Caco-2 (cell line): Measurements from ENCODE around the gene JARID2. TPM values are rescaled to one million over a fixed set of nuclear protein-coding genes. Genes with fewer than 3 reads are reported as not detected.

Experiments
- BruUV-seq: library from RNA; stranded (reverse); fragments of 400-500 nt; replicated peaks from 2 replicates; lab custom pipeline; 2021; lab: Mats Ljungman, UMichigan
- CTCF ChIA-PET: fragments of 300-600 bp; sonication (Branson Sonifier 250); formaldehyde crosslinking; loops from one replicate; lab custom pipeline; 2022; ENCODE audit warnings: antibody characterized with exemption; lab: Charles Lee
- POLR2A ChIA-PET: fragments of 300-600 bp; sonication (Branson Sonifier 250); formaldehyde crosslinking; loops from one replicate; lab custom pipeline; 2022; ENCODE audit warnings: antibody characterized with exemption; lab: Charles Lee
- DNase-seq, 2 experiments: peaks; one replicate each; pipeline versions ENCODE4 v3.0.0 to v3.0.0-alpha.2; 2020 to 2022
- H3K27me3 ChIP-seq: replicated peaks from 2 replicates; pipeline ENCODE4 v1.6.0; 2011; ENCODE audit warnings: low read length; ENCODE audit not compliant: control insufficient read depth, insufficient read depth
- H3K36me3 ChIP-seq: 2 replicates; pipeline ENCODE4 v1.5.1; 2011; ENCODE audit warnings: low read length; ENCODE audit not compliant: control insufficient read depth, insufficient read depth
- H3K4me1 ChIP-seq: fragments of 250-450 bp; sonication (Bioruptor Pico); 2 replicates; pipeline ENCODE4 v1.5.1; 2020; ENCODE audit warnings: mild to moderate bottlenecking
- H3K4me3 ChIP-seq: 2 replicates; pipeline ENCODE4 v1.5.1; 2011; ENCODE audit warnings: low read depth, mild to moderate bottlenecking, control low read depth, low read length
- H3K9me3 ChIP-seq: fragments of 250-450 bp; sonication (Bioruptor Pico); 2 replicates; pipeline ENCODE4 v1.5.1; 2020; ENCODE audit warnings: mild to moderate bottlenecking, moderate library complexity
- H3K27ac Mint-ChIP-seq: one replicate; pipeline ENCODE4 v1.8.0; 2022; ENCODE audit warnings: mixed read lengths; ENCODE audit not compliant: unreplicated experiment
- H3K27me3 Mint-ChIP-seq: one replicate; pipeline ENCODE4 v1.8.0; 2022; ENCODE audit warnings: mixed read lengths; ENCODE audit not compliant: insufficient read depth, unreplicated experiment
- H3K36me3 Mint-ChIP-seq: one replicate; pipeline ENCODE4 v1.8.0; 2022; ENCODE audit warnings: mild to moderate bottlenecking, mixed read lengths; ENCODE audit not compliant: insufficient read depth, unreplicated experiment
- H3K4me1 Mint-ChIP-seq: one replicate; pipeline ENCODE4 v1.8.0; 2022; ENCODE audit warnings: low read depth, mixed read lengths; ENCODE audit not compliant: unreplicated experiment
- H3K4me3 Mint-ChIP-seq: one replicate; pipeline ENCODE4 v1.8.0; 2022; ENCODE audit warnings: mild to moderate bottlenecking, moderate library complexity, mixed read lengths; ENCODE audit not compliant: unreplicated experiment
- H3K9me3 Mint-ChIP-seq: one replicate; pipeline ENCODE4 v1.8.0; 2022; ENCODE audit warnings: mixed read lengths; ENCODE audit not compliant: unreplicated experiment
- intact Hi-C: fragments of 100-400 bp; cut with micrococcal nuclease; formaldehyde crosslinking; loops from one replicate; pipeline ENCODE4 v1.10.0; 2022; ENCODE audit not compliant: unreplicated experiment
- total RNA-seq: library from RNA; stranded (reverse); gene quantifications from 2 replicates; pipeline ENCODE4 v1.2.3, GENCODE V29; 2022
- TF ChIP-seq, protein P1 (sequence below), 2 experiments: fragments of 200-600 bp in 1 of 2; IDR thresholded peaks; 1 replicate in 1 of 2; 2 replicates in 1 of 2; pipeline versions ENCODE4 v1.5.1 to v1.8.0; 2011 to 2022; ENCODE audit warnings: antibody characterized with exemption in 1 of 2, control low read depth in 1 of 2, inconsistent platforms in 1 of 2, low read depth in 1 of 2, low read length in 1 of 2, mild to moderate bottlenecking in 1 of 2, moderate library complexity in 1 of 2; ENCODE audit not compliant: insufficient read depth in 1 of 2, severe bottlenecking in 1 of 2, unreplicated experiment in 1 of 2

Gene JARID2
- total RNA-seq, 1 experiment from 2014 or later, result 18.3 TPM

DNA sequence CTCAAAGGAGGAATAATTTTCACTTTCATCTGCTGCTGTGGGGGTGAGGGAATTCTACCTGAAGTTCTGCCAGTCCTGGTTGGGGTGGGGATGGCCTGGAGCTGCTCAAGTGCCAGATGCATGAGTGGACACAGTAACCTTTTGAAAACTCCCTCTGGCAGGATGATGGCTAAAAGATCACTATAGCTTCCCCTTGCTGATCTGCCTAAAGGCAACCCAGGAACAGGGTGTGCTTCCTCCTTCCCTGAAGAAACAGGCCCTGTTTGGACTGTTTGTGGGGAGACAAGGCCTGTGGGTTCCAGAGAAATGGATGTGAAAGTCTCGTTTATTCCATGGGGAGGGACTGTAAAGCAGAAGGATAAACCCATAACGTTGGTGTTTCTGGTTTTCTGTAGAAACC, 240.1 kb downstream of the JARID2 start:
- H3K4me1 Mint-ChIP-seq, result no peaks in the 10 kb centered on the region
- Histone ChIP-seq H3K36me3 (no peaks in the 10 kb centered on the region), H3K4me3 (no peak overlapping the region), H3K27me3 (no peaks in the 10 kb centered on the region), H3K4me1 (no peaks in the 10 kb centered on the region), H3K9me3 (no peaks in the 10 kb centered on the region)
- DNase-seq, result no peak
- H3K27ac Mint-ChIP-seq, result no peak overlapping the region
- TF ChIP-seq, protein P1, sequence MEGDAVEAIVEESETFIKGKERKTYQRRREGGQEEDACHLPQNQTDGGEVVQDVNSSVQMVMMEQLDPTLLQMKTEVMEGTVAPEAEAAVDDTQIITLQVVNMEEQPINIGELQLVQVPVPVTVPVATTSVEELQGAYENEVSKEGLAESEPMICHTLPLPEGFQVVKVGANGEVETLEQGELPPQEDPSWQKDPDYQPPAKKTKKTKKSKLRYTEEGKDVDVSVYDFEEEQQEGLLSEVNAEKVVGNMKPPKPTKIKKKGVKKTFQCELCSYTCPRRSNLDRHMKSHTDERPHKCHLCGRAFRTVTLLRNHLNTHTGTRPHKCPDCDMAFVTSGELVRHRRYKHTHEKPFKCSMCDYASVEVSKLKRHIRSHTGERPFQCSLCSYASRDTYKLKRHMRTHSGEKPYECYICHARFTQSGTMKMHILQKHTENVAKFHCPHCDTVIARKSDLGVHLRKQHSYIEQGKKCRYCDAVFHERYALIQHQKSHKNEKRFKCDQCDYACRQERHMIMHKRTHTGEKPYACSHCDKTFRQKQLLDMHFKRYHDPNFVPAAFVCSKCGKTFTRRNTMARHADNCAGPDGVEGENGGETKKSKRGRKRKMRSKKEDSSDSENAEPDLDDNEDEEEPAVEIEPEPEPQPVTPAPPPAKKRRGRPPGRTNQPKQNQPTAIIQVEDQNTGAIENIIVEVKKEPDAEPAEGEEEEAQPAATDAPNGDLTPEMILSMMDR (IDR thresholded peaks at IDR 0.05; ENCODE audit: insufficient read depth in 1 of 2, low read depth in 1 of 2, low read length in 1 of 2, severe bottlenecking in 1 of 2, unreplicated experiment in 1 of 2), result no peak
- intact Hi-C loops, result no loop called here
- H3K36me3 Mint-ChIP-seq, result no peaks in the 10 kb centered on the region
- ChIA-PET POLR2A (no interaction called here), CTCF (no interaction called here)
- no peaks in the 10 kb centered on the region for H3K9me3 Mint-ChIP-seq
- H3K27me3 Mint-ChIP-seq, result no peaks in the 10 kb centered on the region
- BruUV-seq, result no TSS peak
- H3K4me3 Mint-ChIP-seq, result no peak overlapping the region

DNA sequence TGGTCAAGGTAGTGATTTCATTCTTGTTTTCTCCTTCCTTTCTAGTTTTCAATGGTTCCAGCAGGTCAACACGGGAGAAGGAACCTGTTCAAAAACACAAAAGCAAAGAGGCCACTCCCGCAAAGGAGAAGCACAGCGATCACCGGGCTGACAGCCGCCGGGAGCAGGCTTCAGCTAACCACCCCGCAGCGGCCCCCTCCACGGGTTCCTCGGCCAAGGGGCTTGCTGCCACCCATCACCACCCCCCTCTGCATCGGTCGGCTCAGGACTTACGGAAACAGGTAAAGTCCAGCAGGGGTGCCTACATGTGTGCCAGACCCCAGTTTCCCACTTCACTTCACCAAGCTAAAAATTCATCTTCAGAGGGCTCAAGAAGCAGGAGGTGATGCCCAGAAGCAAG, 241.4 kb downstream of the JARID2 start:
- H3K9me3 Mint-ChIP-seq, result no peaks in the 10 kb centered on the region
- H3K36me3 Mint-ChIP-seq, result no peaks in the 10 kb centered on the region
- intact Hi-C loops, result no loop called here
- Histone ChIP-seq H3K4me1 (no peaks in the 10 kb centered on the region), H3K36me3 (no peaks in the 10 kb centered on the region), H3K9me3 (no peaks in the 10 kb centered on the region), H3K27me3 (no peaks in the 10 kb centered on the region), H3K4me3 (no peak overlapping the region)
- H3K4me3 Mint-ChIP-seq, result no peak overlapping the region
- no peaks in the 10 kb centered on the region for H3K27me3 Mint-ChIP-seq
- BruUV-seq, result no TSS peak
- no peaks in the 10 kb centered on the region for H3K4me1 Mint-ChIP-seq
- no peak overlapping the region for H3K27ac Mint-ChIP-seq
- ChIA-PET POLR2A (no interaction called here), CTCF (no interaction called here)
- TF ChIP-seq, protein P1 (IDR thresholded peaks at IDR 0.05; ENCODE audit: insufficient read depth in 1 of 2, low read depth in 1 of 2, low read length in 1 of 2, severe bottlenecking in 1 of 2, unreplicated experiment in 1 of 2), result no peak
- DNase-seq, result no peak

DNA sequence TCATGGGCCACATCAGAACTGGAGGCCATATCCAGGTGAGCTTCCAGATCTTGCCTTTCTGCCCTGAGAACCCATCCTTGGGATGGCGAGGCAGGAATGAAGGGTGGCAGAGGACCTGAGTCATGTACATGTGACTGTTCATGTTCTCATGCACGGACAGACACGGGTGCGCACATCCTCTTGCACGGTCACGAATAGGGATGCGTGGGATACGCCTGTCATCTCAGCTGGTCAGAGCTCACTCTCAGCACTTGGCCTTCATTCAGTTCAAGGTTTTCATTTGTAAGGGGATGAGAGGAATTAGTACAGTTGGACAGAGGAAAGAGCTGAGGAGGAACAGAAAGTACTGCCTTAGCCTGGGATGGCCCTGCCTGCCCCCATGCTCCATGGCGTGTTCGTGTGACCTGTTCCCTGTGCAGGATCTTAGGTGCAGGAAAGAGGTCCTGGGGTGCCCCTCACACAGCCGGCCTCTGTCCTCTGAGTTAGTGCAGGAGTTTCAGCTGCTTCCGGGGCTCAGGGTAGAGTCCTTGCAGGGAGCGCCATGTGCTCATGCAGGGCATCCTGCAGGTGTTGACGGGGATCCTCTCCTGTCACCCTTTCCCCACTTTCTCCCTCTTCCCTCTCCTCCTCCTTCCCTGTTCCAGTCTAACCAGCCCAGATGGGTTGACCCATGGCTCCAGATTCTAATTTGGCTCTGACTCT, 243.5 kb downstream of the JARID2 start:
- POLR2A ChIA-PET, result no interaction called here
- H3K36me3 ChIP-seq, result no peaks in the 10 kb centered on the region
- no peaks in the 10 kb centered on the region for H3K36me3 Mint-ChIP-seq
- H3K27me3 Mint-ChIP-seq, result no peaks in the 10 kb centered on the region
- BruUV-seq, result no TSS peak
- no peaks in the 10 kb centered on the region for H3K27me3 ChIP-seq
- H3K4me3 Mint-ChIP-seq, result no peak overlapping the region
- no peaks in the 10 kb centered on the region for H3K9me3 ChIP-seq
- CTCF ChIA-PET, result no interaction called here
- TF ChIP-seq, protein P1 (IDR thresholded peaks at IDR 0.05; ENCODE audit: insufficient read depth in 1 of 2, low read depth in 1 of 2, low read length in 1 of 2, severe bottlenecking in 1 of 2, unreplicated experiment in 1 of 2), result no peak
- H3K27ac Mint-ChIP-seq, result no peak overlapping the region
- H3K9me3 Mint-ChIP-seq, result no peaks in the 10 kb centered on the region
- no peaks in the 10 kb centered on the region for H3K4me1 Mint-ChIP-seq
- no peak for DNase-seq
- no peaks in the 10 kb centered on the region for H3K4me1 ChIP-seq
- intact Hi-C loops, result no loop called here
- H3K4me3 ChIP-seq, result no peak overlapping the region
